Common myeloid progenitor, CD34-positive (primary cell): Measurements from ENCODE around the gene KDM4C.
A peak's percentile ranks its signal among the peaks of the same experiment; 100 is the strongest.

Experiments
- CTCF ChIA-PET: fragments of 350-600 bp; sonication (Branson Sonifier 250); formaldehyde crosslinking; loops from one replicate; lab custom pipeline; 2021; ENCODE audit warnings: antibody characterized with exemption; lab: Charles Lee
- POLR2A ChIA-PET: fragments of 350-600 bp; sonication (Branson Sonifier 250); formaldehyde crosslinking; loops from one replicate; lab custom pipeline; 2021; ENCODE audit warnings: antibody characterized with exemption; lab: Charles Lee
- DNase-seq, 3 donors: peaks; one replicate each; pipeline versions ENCODE4 v3.0.0 to v3.0.0-alpha.2; 2013
- H3K27ac ChIP-seq, 2 experiments: 1 replicate in 1 of 2; 2 replicates in 1 of 2; pipeline ENCODE4 v1.7.0; 2013; ENCODE audit warnings: inconsistent platforms in 2 of 2, low read length in 2 of 2, mild to moderate bottlenecking in 2 of 2, low read depth in 1 of 2, moderate library complexity in 1 of 2; ENCODE audit not compliant: severe bottlenecking in 2 of 2, insufficient read depth in 1 of 2, poor library complexity in 1 of 2
- H3K27me3 ChIP-seq, 5 experiments: replicated peaks in 2 of 5; 1 replicate in 3 of 5; 2 replicates in 2 of 5; pipeline versions ENCODE4 v1.6.1 to v1.7.0; 2013; ENCODE audit warnings: low read length in 4 of 5, mild to moderate bottlenecking in 2 of 5, moderate library complexity in 2 of 5, inconsistent platforms in 1 of 5; ENCODE audit not compliant: insufficient read depth in 5 of 5, control insufficient read depth in 4 of 5
- H3K36me3 ChIP-seq, 4 experiments: 1 replicate in 2 of 4; 2 replicates in 2 of 4; pipeline versions ENCODE4 v1.6.1 to v1.7.0; 2013; ENCODE audit warnings: low read length in 3 of 4, control low read depth in 1 of 4, mild to moderate bottlenecking in 1 of 4; ENCODE audit not compliant: control insufficient read depth in 4 of 4, insufficient read depth in 4 of 4
- H3K4me1 ChIP-seq, 4 experiments: 1 replicate in 3 of 4; 2 replicates in 1 of 4; pipeline versions ENCODE4 v1.6.1 to v1.7.1; 2013; ENCODE audit warnings: low read length in 3 of 4, mild to moderate bottlenecking in 3 of 4, control low read depth in 1 of 4, inconsistent platforms in 1 of 4, moderate library complexity in 1 of 4; ENCODE audit not compliant: control insufficient read depth in 4 of 4, insufficient read depth in 4 of 4; ENCODE audit errors: control extremely low read depth in 1 of 4
- H3K4me3 ChIP-seq, 7 experiments: 1 replicate in 4 of 7; 2 replicates in 3 of 7; pipeline versions ENCODE4 v1.5.1 to v1.7.0; 2013; ENCODE audit warnings: mild to moderate bottlenecking in 7 of 7, low read length in 6 of 7, moderate library complexity in 6 of 7, inconsistent platforms in 2 of 7, low read depth in 2 of 7, control low read depth in 1 of 7; ENCODE audit not compliant: insufficient read depth in 4 of 7, control insufficient read depth in 1 of 7; ENCODE audit errors: extremely low read depth in 1 of 7
- H3K9me3 ChIP-seq, 5 experiments: 1 replicate in 4 of 5; 2 replicates in 1 of 5; pipeline versions ENCODE4 v1.6.1 to v1.7.1; 2013; ENCODE audit warnings: low read length in 4 of 5, mild to moderate bottlenecking in 2 of 5, inconsistent platforms in 1 of 5, low read depth in 1 of 5, moderate library complexity in 1 of 5; ENCODE audit not compliant: control insufficient read depth in 4 of 5, insufficient read depth in 2 of 5; ENCODE audit errors: control extremely low read depth in 1 of 5
- WGBS: methylation state at CpG from one replicate; pipeline ENCODE4 v1.1.5; 2013; ENCODE audit not compliant: insufficient coverage; 5-methylcytosine and 5-hydroxymethylcytosine counted together

The KDM4C gene

DNA sequence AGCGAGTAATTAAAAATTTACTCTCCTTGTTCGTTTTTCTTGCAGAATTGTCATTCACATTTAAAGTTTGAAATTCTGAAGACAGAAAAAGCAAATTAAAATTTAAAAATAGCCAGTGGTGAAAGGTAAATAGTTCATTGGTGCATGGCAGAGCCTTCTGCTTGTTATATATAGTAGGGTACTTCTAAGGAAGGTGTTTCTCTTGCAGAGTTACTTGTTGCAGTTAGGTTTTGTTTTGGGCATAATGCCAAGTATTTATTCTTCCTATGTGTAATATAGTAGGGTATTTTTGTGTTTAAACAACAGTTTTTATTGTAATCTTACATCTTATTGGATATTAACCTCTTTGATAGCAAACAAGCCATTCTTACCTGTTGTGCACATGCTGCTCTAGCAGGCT lies 179.4 kb downstream of the KDM4C start:
- DNase-seq, result no peak
- H3K36me3 ChIP-seq, result no peaks in the 10 kb centered on the region
- ChIA-PET POLR2A (no interaction called here), CTCF (no interaction called here)
- WGBS, result no CpG with 5 or more reads among the region's 2 CpGs
- H3K27me3 ChIP-seq, result no peaks in the 10 kb centered on the region
- H3K4me3 ChIP-seq, result no peak overlapping the region
- peaks cover 0 to 9% (median under 1%) of the 10 kb centered on the region in 4 experiments for H3K4me1 ChIP-seq
- H3K9me3 ChIP-seq, result no peaks in the 10 kb centered on the region
- H3K27ac ChIP-seq, result no peak overlapping the region

DNA sequence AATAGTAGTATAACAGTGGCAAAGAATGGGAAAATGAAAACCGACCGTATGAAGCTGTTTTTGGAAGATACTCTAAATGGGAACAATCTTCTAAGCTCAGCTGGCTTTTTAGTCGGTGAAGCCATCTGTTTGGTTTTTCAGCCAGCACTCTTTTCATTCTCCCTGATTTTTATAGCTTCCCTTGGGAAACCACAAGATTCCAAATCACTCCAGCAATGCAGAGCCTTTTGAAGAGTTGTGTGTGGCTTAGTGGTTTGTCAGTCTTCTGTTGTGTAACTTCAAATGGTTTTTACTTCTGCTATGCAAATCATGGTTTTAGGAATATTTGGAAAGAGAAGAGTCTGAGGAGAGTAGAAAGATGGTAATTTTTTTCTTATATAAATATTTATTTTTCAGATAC lies 180.7 kb downstream of the KDM4C start:
- WGBS, result 0% methylated on average over 1 of the region's 3 CpGs
- CTCF ChIA-PET, result interaction anchor here (1.0 to 1.2 kb wide), 2 partner anchors 74 to 114 kb away, joined by 3 read pairs; no protein-coding TSS in a partner anchor
- POLR2A ChIA-PET, result no interaction called here
- H3K4me3 ChIP-seq, result no peak overlapping the region
- no peaks in the 10 kb centered on the region for H3K36me3 ChIP-seq
- no peak overlapping the region for H3K27ac ChIP-seq
- peaks cover 3 to 17% (median 8%) of the 10 kb centered on the region in 4 experiments for H3K4me1 ChIP-seq
- DNase-seq, result no peak
- H3K9me3 ChIP-seq, result no peaks in the 10 kb centered on the region
- H3K27me3 ChIP-seq, result no peaks in the 10 kb centered on the region

DNA sequence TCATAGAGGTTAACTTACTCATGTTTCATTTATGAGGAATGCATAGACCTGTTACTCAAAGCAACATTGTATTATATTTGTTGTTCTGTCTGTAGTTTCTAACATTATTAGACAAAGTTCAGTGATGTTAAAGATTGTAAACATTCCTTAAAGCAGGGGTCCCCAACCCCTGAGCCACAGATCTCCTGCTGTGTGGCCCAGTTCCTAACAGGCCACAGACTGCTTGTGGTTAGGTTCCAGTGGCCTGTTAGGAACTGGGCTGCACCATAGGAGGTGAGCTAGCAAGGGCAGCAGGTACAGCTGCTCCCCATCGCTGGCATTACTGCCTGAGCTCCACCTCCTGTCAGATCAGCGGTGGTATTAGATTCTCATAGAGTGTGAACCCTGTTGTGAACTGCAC lies 181.1 kb downstream of the KDM4C start:
- Histone ChIP-seq H3K9me3 (no peaks in the 10 kb centered on the region), H3K27me3 (no peaks in the 10 kb centered on the region), H3K36me3 (no peaks in the 10 kb centered on the region), H3K4me1 (peaks cover 3 to 17% (median 9%) of the 10 kb centered on the region in 4 experiments), H3K4me3 (no peak overlapping the region), H3K27ac (no peak overlapping the region)
- WGBS, result 100% methylated on average over 2 of the region's 2 CpGs
- no peak for DNase-seq
- ChIA-PET POLR2A (no interaction called here), CTCF (interaction anchor here (0.6 to 1.2 kb wide), 3 partner anchors 13 to 114 kb away, joined by 3 read pairs; no protein-coding TSS in a partner anchor)

DNA sequence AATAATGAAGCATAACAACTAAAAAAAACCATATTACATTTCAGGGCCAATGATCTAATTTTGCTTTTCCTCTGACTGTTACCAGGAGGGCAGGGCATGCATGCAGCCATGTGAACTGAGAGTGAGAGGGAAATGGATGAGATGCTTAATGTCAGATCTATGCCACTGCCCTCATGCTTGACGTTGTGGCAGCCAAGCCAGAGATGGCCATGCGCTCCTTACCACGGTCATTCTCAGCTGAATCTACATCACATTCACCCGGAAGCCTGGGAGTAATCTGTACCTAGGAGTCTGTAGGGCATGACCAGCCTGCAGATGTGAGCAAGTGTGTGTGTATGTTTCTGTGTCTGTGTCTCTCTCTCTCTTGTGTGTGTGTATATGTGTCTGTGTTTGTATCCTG lies 183.7 kb downstream of the KDM4C start:
- no peak for DNase-seq
- Histone ChIP-seq H3K4me3 (no peak overlapping the region), H3K36me3 (no peaks in the 10 kb centered on the region), H3K4me1 (peaks cover 9 to 20% (median 15%) of the 10 kb centered on the region in 4 experiments), H3K9me3 (no peaks in the 10 kb centered on the region), H3K27ac (no peak overlapping the region), H3K27me3 (no peaks in the 10 kb centered on the region)
- WGBS, result no CpG with 5 or more reads among the region's 4 CpGs
- ChIA-PET POLR2A (no interaction called here), CTCF (interaction anchor here (1.0 kb wide), 1 partner anchor 566 kb away, joined by 3 read pairs; no protein-coding TSS in a partner anchor)

DNA sequence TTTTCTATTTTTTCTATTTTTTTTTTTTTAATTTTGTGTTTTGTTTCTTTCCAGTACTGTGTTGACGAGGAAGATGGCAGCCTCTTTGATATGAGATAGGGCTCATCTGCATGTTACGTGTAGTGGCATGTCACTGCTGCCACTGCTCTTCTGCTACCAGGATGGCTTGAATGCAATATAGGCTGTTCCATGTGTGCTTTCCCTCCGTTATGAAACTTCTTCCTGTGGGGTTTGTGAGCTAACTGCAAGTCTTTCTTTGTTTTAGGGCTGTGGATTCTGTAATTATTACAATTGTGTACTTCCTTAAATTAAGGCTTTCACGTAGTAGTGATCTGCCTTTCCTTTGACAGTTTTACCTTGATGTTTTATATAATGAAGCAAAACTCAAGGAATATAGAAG lies 184.6 kb downstream of the KDM4C start:
- Histone ChIP-seq H3K36me3 (no peaks in the 10 kb centered on the region), H3K27ac (no peak overlapping the region), H3K4me1 (peaks cover 9 to 20% (median 15%) of the 10 kb centered on the region in 4 experiments), H3K27me3 (no peaks in the 10 kb centered on the region), H3K9me3 (no peaks in the 10 kb centered on the region), H3K4me3 (no peak overlapping the region)
- WGBS, result 71% methylated on average over 2 of the region's 4 CpGs
- ChIA-PET CTCF (interaction anchor here (1.0 kb wide), 1 partner anchor 565 kb away, joined by 3 read pairs; no protein-coding TSS in a partner anchor), POLR2A (interaction anchor here (0.6 kb wide), 1 partner anchor 602 kb away, joined by 3 read pairs; no protein-coding TSS in a partner anchor)
- DNase-seq, result peak in 1 of 3 donors; percentile 31

DNA sequence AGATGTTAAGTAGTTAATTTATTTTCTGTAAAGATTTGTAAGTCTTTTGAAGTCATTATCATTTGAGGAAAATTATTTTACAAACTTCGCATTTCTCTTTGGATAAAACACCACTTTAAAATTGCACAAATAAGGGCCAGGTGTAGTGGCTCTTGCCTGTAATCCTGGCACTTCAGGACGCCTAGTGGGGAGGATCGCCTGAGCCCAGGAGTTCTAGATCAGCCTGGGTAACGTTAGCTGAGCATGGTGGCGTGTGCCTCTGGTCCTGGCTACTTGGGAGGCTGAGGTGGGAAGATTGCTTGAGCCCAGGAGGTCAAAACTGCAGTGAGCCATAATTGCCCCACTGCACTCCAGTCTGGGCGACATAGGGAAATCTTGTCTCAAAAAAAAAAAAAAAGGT lies 185.5 kb downstream of the KDM4C start:
- H3K27me3 ChIP-seq, result no peaks in the 10 kb centered on the region
- no peak overlapping the region for H3K27ac ChIP-seq
- H3K9me3 ChIP-seq, result no peaks in the 10 kb centered on the region
- WGBS, result 100% methylated on average over 4 of the region's 6 CpGs
- no peak for DNase-seq
- H3K4me1 ChIP-seq, result peaks cover 9 to 20% (median 16%) of the 10 kb centered on the region in 4 experiments
- CTCF ChIA-PET, result interaction anchor here (0.6 to 2.4 kb wide), 10 partner anchors 10 to 875 kb away, joined by 3 to 11 read pairs (median 3); no protein-coding TSS in a partner anchor
- no peak overlapping the region for H3K4me3 ChIP-seq
- POLR2A ChIA-PET, result no interaction called here
- H3K36me3 ChIP-seq, result no peaks in the 10 kb centered on the region

DNA sequence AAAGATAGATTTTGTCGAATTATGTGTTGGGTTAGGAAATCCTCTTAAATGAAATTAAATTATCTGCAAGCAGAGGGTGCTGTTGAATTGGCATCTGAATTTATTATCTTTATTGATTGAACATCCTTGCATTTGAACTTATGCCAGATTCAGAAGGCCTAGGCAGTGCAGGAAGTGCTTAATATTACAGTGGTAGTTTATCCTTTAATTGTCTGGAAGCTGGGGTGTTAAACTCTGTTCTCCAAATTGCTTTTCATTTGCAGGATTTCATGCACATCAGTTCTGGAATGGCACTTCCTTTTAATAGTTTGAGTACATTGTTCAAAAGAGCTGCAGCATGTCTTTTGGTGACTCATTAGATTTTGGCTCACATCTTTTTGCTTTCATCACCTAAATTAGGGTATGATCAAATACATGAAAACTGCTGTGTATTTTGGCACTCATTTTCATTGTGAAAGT lies 186.3 kb downstream of the KDM4C start:
- no peak overlapping the region for H3K27ac ChIP-seq
- no peaks in the 10 kb centered on the region for H3K36me3 ChIP-seq
- H3K4me3 ChIP-seq, result no peak overlapping the region
- H3K9me3 ChIP-seq, result no peaks in the 10 kb centered on the region
- H3K4me1 ChIP-seq, result peaks cover 9 to 20% (median 16%) of the 10 kb centered on the region in 4 experiments
- no CpG with 5 or more reads among the region's 1 CpG for WGBS
- ChIA-PET POLR2A (no interaction called here), CTCF (interaction anchor here (0.6 to 2.4 kb wide), 16 partner anchors 9 to 874 kb away, joined by 3 to 11 read pairs (median 4); no protein-coding TSS in a partner anchor)
- DNase-seq, result peak; percentile 34 to 79 (median 71)
- H3K27me3 ChIP-seq, result no peaks in the 10 kb centered on the region
